Measurements from ENCODE around the gene TULP4. TPM values are rescaled to one million over a fixed set of nuclear protein-coding genes. Genes with fewer than 3 reads are reported as not detected.

Gene TULP4
- total RNA-seq, 4 donors from 2014 or later, result 76.7 to 118 (median 95.7) TPM

- ATAC-seq (ENCODE audit: low FRiP score), result no peak
- DNase-seq (ENCODE audit: low spot score), result no peak
- TF ChIP-seq CTCF (IDR thresholded peaks at IDR 0.05), result no peak
Measured at GRCh38 chr6:158457616-158458278, 145.5 kb downstream of the TULP4 start.

GRCh38 chr6:158459726-158460125, 147.5 kb downstream of the TULP4 start:
- ATAC-seq (ENCODE audit: low FRiP score) (no peak), DNase-seq (ENCODE audit: low spot score) (no peak)
- no peak for TF ChIP-seq CTCF (IDR thresholded peaks at IDR 0.05)

- ATAC-seq (ENCODE audit: low FRiP score) (no peak), DNase-seq (ENCODE audit: low spot score) (no peak)
- TF ChIP-seq CTCF (IDR thresholded peaks at IDR 0.05), result no peak
Measured at GRCh38 chr6:158460602-158461169, 148.4 kb downstream of the TULP4 start.

GRCh38 chr6:158461954-158462353, 149.7 kb downstream of the TULP4 start:
- no peak for TF ChIP-seq CTCF (IDR thresholded peaks at IDR 0.05)
- DNase-seq (ENCODE audit: low spot score), result no peak
- ATAC-seq (ENCODE audit: low FRiP score), result peak; percentile 48

GRCh38 chr6:158464483-158464882, 152.2 kb downstream of the TULP4 start:
- ATAC-seq (ENCODE audit: low FRiP score) (no peak), DNase-seq (ENCODE audit: low spot score) (no peak)
- no peak for TF ChIP-seq CTCF (IDR thresholded peaks at IDR 0.05)

GRCh38 chr6:158465257-158465656, 153.0 kb downstream of the TULP4 start:
- ATAC-seq (ENCODE audit: low FRiP score) (no peak), DNase-seq (ENCODE audit: low spot score) (no peak)
- no peak for TF ChIP-seq CTCF (IDR thresholded peaks at IDR 0.05)

GRCh38 chr6:158465747-158466146, 153.5 kb downstream of the TULP4 start:
- DNase-seq (ENCODE audit: low spot score), result no peak
- TF ChIP-seq CTCF (IDR thresholded peaks at IDR 0.05), result no peak
- ATAC-seq (ENCODE audit: low FRiP score), result no peak

Measured in omental fat pad (tissue), 4 donors.